Activated naive CD4-positive, alpha-beta T cell treated with anti-CD3 and anti-CD28 coated beads, Interleukin-2, amount 50 U/mL, for 72 hours (primary cell): ENCODE results near the gene KRTAP4-16. TPM values are rescaled to one million over a fixed set of nuclear protein-coding genes. Genes with fewer than 3 reads are reported as not detected.
"Not testable (repeated sequence)": the region's sequence is repeated elsewhere in the genome, so short reads cannot be mapped to it uniquely, and the experiment has no call there.

Experiments
- ATAC-seq, 2 donors: fragments of 150-1000 bp; cut with Tn5 transposase; 2 replicates each; pipeline ENCODE4 v1.10.0; 2021; ENCODE audit warnings: mild to moderate bottlenecking in 2 of 2, moderate library complexity in 2 of 2
- DNase-seq, 2 donors: peaks; one replicate each; pipeline ENCODE4 v3.0.0; 2021 to 2022; ENCODE audit warnings: low spot score in 2 of 2
- H3K27ac Mint-ChIP-seq, 2 donors: one replicate each; pipeline ENCODE4 v1.8.0; 2022; ENCODE audit warnings: mild to moderate bottlenecking in 2 of 2, mixed read lengths in 2 of 2
- H3K36me3 Mint-ChIP-seq, 2 donors: one replicate each; pipeline ENCODE4 v1.8.0; 2022; ENCODE audit warnings: mixed read lengths in 2 of 2
- H3K9me3 Mint-ChIP-seq, 2 donors: one replicate each; pipeline ENCODE4 v1.8.0; 2022; ENCODE audit warnings: mixed read lengths in 2 of 2
- total RNA-seq, 2 donors: library from RNA; stranded (reverse); gene quantifications; one replicate each; pipeline ENCODE4 v1.2.3, GENCODE V29; 2022

The KRTAP4-16 gene
- total RNA-seq, 2 donors from 2014 or later = not detected

GRCh38 chr17:41099682-41100480 is 2.1 kb downstream of the KRTAP4-16 start:
- DNase-seq, ATAC-seq: not testable (repeated sequence)

GRCh38 chr17:41098481-41098880 is 3.5 kb downstream of the KRTAP4-16 start:
- Mint-ChIP-seq H3K9me3 (no peaks in the 10 kb centered on the region), H3K36me3 (no peaks in the 10 kb centered on the region), H3K27ac (no peak overlapping the region)
- DNase-seq = no peak
- no peak for ATAC-seq

More at GRCh38 chr17:41099682-41100480, 2.1 kb downstream of the KRTAP4-16 start:
- not testable (repeated sequence) for H3K27ac Mint-ChIP-seq, H3K9me3 Mint-ChIP-seq, H3K36me3 Mint-ChIP-seq

- no peaks in the 10 kb centered on the region for H3K36me3 Mint-ChIP-seq
- ATAC-seq = no peak
These were observed 4.0 kb downstream of the KRTAP4-16 start, which contains the start of gene KRTAP4-8 for GRCh38 chr17:41098042-41098441. Gene KRTAP4-8 (minus strand): TSS chr17:41098142. CDS start chr17:41098084, 58 bp downstream.

GRCh38 chr17:41096055-41096454 is 6.0 kb downstream of the KRTAP4-16 start:
- Mint-ChIP-seq H3K36me3 (no peaks in the 10 kb centered on the region), H3K9me3 (no peaks in the 10 kb centered on the region), H3K27ac (no peak overlapping the region)
- ATAC-seq = no peak
- no peak for DNase-seq

More at GRCh38 chr17:41098042-41098441, 4.0 kb downstream of the KRTAP4-16 start, which contains the start of gene KRTAP4-8:
- Mint-ChIP-seq H3K27ac (peak within 1 kb of the TSS in 1 of 2 donors; percentile 85), H3K9me3 (no peaks in the 10 kb centered on the region)
- no peak for DNase-seq

- H3K27ac Mint-ChIP-seq, DNase-seq, ATAC-seq, H3K36me3 Mint-ChIP-seq, H3K9me3 Mint-ChIP-seq: not testable (repeated sequence)
These were observed 13.2 kb downstream of the KRTAP4-16 start for GRCh38 chr17:41088760-41089352.

GRCh38 chr17:41084100-41084856 is 17.7 kb downstream of the KRTAP4-16 start, which contains the start of gene KRTAP4-7:
Gene KRTAP4-7 (plus strand): TSS chr17:41084150. CDS start chr17:41084207, 57 bp downstream.
- H3K9me3 Mint-ChIP-seq, H3K36me3 Mint-ChIP-seq, ATAC-seq: not testable (repeated sequence)

GRCh38 chr17:41083427-41083826 is 18.6 kb downstream of the KRTAP4-16 start:
- not testable (repeated sequence) for H3K9me3 Mint-ChIP-seq, DNase-seq, H3K27ac Mint-ChIP-seq, H3K36me3 Mint-ChIP-seq
- peak; percentile 66 to 84 for ATAC-seq

More at GRCh38 chr17:41084100-41084856, 17.7 kb downstream of the KRTAP4-16 start, which contains the start of gene KRTAP4-7:
- DNase-seq = not testable (repeated sequence)
- H3K27ac Mint-ChIP-seq = peak within 1 kb of the TSS in 1 of 2 donors; percentile 30

GRCh38 chr17:41082626-41083025 is 19.4 kb downstream of the KRTAP4-16 start:
- ATAC-seq (no peak), DNase-seq (no peak)
- no peak overlapping the region for H3K27ac Mint-ChIP-seq
- no peaks in the 10 kb centered on the region for H3K36me3 Mint-ChIP-seq
- H3K9me3 Mint-ChIP-seq = no peaks in the 10 kb centered on the region

GRCh38 chr17:41076788-41077187 is 25.2 kb downstream of the KRTAP4-16 start:
- no peaks in the 10 kb centered on the region for H3K9me3 Mint-ChIP-seq
- H3K27ac Mint-ChIP-seq = no peak overlapping the region
- H3K36me3 Mint-ChIP-seq = no peaks in the 10 kb centered on the region
- ATAC-seq = no peak
- DNase-seq = no peak

GRCh38 chr17:41073676-41074075 is 28.3 kb downstream of the KRTAP4-16 start:
- ATAC-seq = no peak
- H3K9me3 Mint-ChIP-seq = no peaks in the 10 kb centered on the region
- DNase-seq = no peak
- H3K36me3 Mint-ChIP-seq = no peaks in the 10 kb centered on the region
- no peak overlapping the region for H3K27ac Mint-ChIP-seq

GRCh38 chr17:41071606-41072360 is 30.2 kb downstream of the KRTAP4-16 start:
- no peaks in the 10 kb centered on the region for H3K36me3 Mint-ChIP-seq
- no peak for DNase-seq
- no peak for ATAC-seq
- no peak overlapping the region for H3K27ac Mint-ChIP-seq
- H3K9me3 Mint-ChIP-seq = no peaks in the 10 kb centered on the region

GRCh38 chr17:41069031-41069430 is 33.0 kb downstream of the KRTAP4-16 start:
- H3K9me3 Mint-ChIP-seq = no peaks in the 10 kb centered on the region
- no peak for ATAC-seq
- no peak for DNase-seq
- H3K27ac Mint-ChIP-seq = no peak overlapping the region
- no peaks in the 10 kb centered on the region for H3K36me3 Mint-ChIP-seq

- H3K9me3 Mint-ChIP-seq = no peaks in the 10 kb centered on the region
- DNase-seq (no peak), ATAC-seq (no peak)
- H3K27ac Mint-ChIP-seq = no peak overlapping the region
- no peaks in the 10 kb centered on the region for H3K36me3 Mint-ChIP-seq
These were observed 34.7 kb downstream of the KRTAP4-16 start for GRCh38 chr17:41067281-41067680.

- no peak for DNase-seq
- Mint-ChIP-seq H3K9me3 (no peaks in the 10 kb centered on the region), H3K27ac (no peak within 1 kb of the TSS), H3K36me3 (no peaks in the 10 kb centered on the region)
- peak in 1 of 2 donors; percentile 72 for ATAC-seq
These were observed 36.0 kb downstream of the KRTAP4-16 start, which contains the start of gene KRTAP2-4 for GRCh38 chr17:41065829-41066624. Gene KRTAP2-4 (minus strand): TSS chr17:41065879. CDS start chr17:41065845, 34 bp downstream.

GRCh38 chr17:41065016-41065689 is 36.9 kb downstream of the KRTAP4-16 start:
- ATAC-seq, H3K27ac Mint-ChIP-seq, DNase-seq, H3K36me3 Mint-ChIP-seq, H3K9me3 Mint-ChIP-seq: not testable (repeated sequence)
